ENCODE data around the gene FITM2. TPM values are rescaled to one million over a fixed set of nuclear protein-coding genes. Genes with fewer than 3 reads are reported as not detected.
A peak's percentile ranks its signal among the peaks of the same experiment; 100 is the strongest.

FITM2 gene
- total and polyA plus RNA-seq, 10 of the 15 experiments (the other 5 are each of a cell fraction or from before 2014, with no cell fraction given) = 0.46 to 1.9 (median 1.6) TPM

DNA sequence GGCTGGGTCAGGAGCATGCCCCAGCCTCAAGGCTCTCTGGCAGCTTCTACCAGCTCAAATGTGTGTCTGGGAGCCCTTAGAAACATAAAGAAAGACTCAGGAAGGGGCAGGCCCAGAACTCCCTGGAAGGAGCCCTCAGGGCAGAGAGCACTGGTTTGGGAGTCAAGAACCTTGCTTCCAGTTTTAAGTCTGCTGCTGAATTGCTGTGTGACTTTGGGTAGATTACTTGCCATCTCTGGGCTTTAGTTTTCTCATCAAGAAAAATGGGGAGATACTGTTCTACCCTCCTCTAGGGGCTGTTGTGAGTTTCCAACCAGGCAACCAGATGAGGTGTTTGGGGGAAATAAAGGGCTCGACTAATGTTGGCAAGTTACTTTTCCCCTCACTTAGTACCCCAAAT, 55.1 kb downstream of the FITM2 start:
- ChIA-PET POLR2A (no interaction called here), SMC1A (ENCODE audit: uncharacterized antibody, unreplicated experiment) (no interaction called here), RAD21 (ENCODE audit: unreplicated experiment) (no interaction called here), CTCF (no interaction called here)
- 0% methylated on average over 1 of the region's 1 CpG for WGBS (ENCODE audit: insufficient coverage, insufficient replicate concordance, low lambda C conversion rate, missing lambda C conversion rate)
- H3K9ac ChIP-seq (ENCODE audit: control insufficient read depth, insufficient read depth, low read length) = no peak overlapping the region
- H3K9me3 ChIP-seq (replicated peaks; ENCODE audit: control insufficient read depth, insufficient read depth, low read length) = no peaks in the 10 kb centered on the region
- no peaks in the 10 kb centered on the region for H3K4me1 ChIP-seq (ENCODE audit: control insufficient read depth, insufficient read depth, low read length)
- no peaks in the 10 kb centered on the region for H3K79me2 ChIP-seq (ENCODE audit: control insufficient read depth, insufficient read depth, low read length)
- ATAC-seq = no peak
- DNase-seq (ENCODE audit: low read depth, low spot score) = no peak
- no peak overlapping the region for H3K4me2 ChIP-seq (ENCODE audit: control insufficient read depth, insufficient read depth)
- TF ChIP-seq MYB (IDR thresholded peaks at IDR 0.05; ENCODE audit: borderline replicate concordance, low read depth, low read length) (no peak), TCF3 (IDR thresholded peaks at IDR 0.05; ENCODE audit: borderline replicate concordance, insufficient read depth, low read depth, low read length) (no peak)
- no peaks in the 10 kb centered on the region for H3K36me3 ChIP-seq (ENCODE audit: control insufficient read depth in 2 of 2, insufficient read depth in 2 of 2, low read length in 1 of 2)
- no peaks in the 10 kb centered on the region for H4K20me1 ChIP-seq (ENCODE audit: control insufficient read depth, insufficient read depth)
- H3K27me3 ChIP-seq (replicated peaks in 1 of 2; ENCODE audit: control insufficient read depth in 2 of 2, insufficient read depth in 2 of 2, low read length in 1 of 2) = no peaks in the 10 kb centered on the region
- no peak overlapping the region for H3K4me3 ChIP-seq
- in situ Hi-C loops (cut with MboI) = no loop called here
- no peak for FAIRE-seq
- BruUV-seq (replicated peaks) = no TSS peak
- intact Hi-C loops (cut with micrococcal nuclease; ENCODE audit: unreplicated experiment) = no loop called here
- H2AFZ ChIP-seq (ENCODE audit: control insufficient read depth, low read depth, low read length) = no peak overlapping the region
- H3K27ac ChIP-seq (ENCODE audit: control insufficient read depth, insufficient read depth) = no peak overlapping the region

DNA sequence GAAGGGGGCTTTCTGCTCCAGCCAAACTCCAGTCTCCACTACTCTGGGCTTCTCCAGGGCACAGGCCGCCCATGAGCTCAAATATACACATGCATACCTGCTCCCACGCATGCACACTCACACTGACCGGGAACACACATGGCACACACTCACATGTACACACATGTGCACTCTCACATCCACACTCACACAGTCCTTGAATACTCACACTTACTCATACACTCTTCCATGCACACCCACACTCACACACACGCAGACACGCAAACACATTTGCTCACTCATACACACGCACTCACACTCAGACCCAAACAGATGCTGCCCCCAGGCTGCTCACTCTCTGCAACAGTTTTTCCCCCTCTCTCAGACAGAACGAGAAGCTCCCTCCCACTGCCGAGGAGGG, 56.9 kb downstream of the FITM2 start:
- DNase-seq (ENCODE audit: low read depth, low spot score) (no peak), FAIRE-seq (no peak), ATAC-seq (no peak)
- Histone ChIP-seq H3K4me2 (ENCODE audit: control insufficient read depth, insufficient read depth) (no peak overlapping the region), H4K20me1 (ENCODE audit: control insufficient read depth, insufficient read depth) (no peaks in the 10 kb centered on the region), H3K9ac (ENCODE audit: control insufficient read depth, insufficient read depth, low read length) (no peak overlapping the region), H2AFZ (ENCODE audit: control insufficient read depth, low read depth, low read length) (no peak overlapping the region), H3K36me3 (ENCODE audit: control insufficient read depth in 2 of 2, insufficient read depth in 2 of 2, low read length in 1 of 2) (no peaks in the 10 kb centered on the region), H3K27me3 (replicated peaks in 1 of 2; ENCODE audit: control insufficient read depth in 2 of 2, insufficient read depth in 2 of 2, low read length in 1 of 2) (0 out of 4 replicates have a peak, but pooled peaks cover 0 to 1% of the 10 kb centered on the region in 2 experiments), H3K79me2 (ENCODE audit: control insufficient read depth, insufficient read depth, low read length) (no peaks in the 10 kb centered on the region), H3K4me3 (no peak overlapping the region), H3K4me1 (ENCODE audit: control insufficient read depth, insufficient read depth, low read length) (no peaks in the 10 kb centered on the region), H3K27ac (ENCODE audit: control insufficient read depth, insufficient read depth) (no peak overlapping the region), H3K9me3 (replicated peaks; ENCODE audit: control insufficient read depth, insufficient read depth, low read length) (no peaks in the 10 kb centered on the region)
- 41% methylated on average over 8 of the region's 8 CpGs for WGBS (ENCODE audit: insufficient coverage, insufficient replicate concordance, low lambda C conversion rate, missing lambda C conversion rate)
- SMC1A ChIA-PET (ENCODE audit: uncharacterized antibody, unreplicated experiment) = no interaction called here
- BruUV-seq (replicated peaks) = no TSS peak
- intact Hi-C loops (cut with micrococcal nuclease; ENCODE audit: unreplicated experiment) = no loop called here
- CTCF ChIA-PET = interaction anchor here (0.5 kb wide), 1 partner anchor 45 kb away, joined by 3 read pairs; no protein-coding TSS in a partner anchor
- POLR2A ChIA-PET = no interaction called here
- RAD21 ChIA-PET (ENCODE audit: unreplicated experiment) = no interaction called here
- in situ Hi-C loops (cut with MboI) = no loop called here
- TF ChIP-seq, protein P1, sequence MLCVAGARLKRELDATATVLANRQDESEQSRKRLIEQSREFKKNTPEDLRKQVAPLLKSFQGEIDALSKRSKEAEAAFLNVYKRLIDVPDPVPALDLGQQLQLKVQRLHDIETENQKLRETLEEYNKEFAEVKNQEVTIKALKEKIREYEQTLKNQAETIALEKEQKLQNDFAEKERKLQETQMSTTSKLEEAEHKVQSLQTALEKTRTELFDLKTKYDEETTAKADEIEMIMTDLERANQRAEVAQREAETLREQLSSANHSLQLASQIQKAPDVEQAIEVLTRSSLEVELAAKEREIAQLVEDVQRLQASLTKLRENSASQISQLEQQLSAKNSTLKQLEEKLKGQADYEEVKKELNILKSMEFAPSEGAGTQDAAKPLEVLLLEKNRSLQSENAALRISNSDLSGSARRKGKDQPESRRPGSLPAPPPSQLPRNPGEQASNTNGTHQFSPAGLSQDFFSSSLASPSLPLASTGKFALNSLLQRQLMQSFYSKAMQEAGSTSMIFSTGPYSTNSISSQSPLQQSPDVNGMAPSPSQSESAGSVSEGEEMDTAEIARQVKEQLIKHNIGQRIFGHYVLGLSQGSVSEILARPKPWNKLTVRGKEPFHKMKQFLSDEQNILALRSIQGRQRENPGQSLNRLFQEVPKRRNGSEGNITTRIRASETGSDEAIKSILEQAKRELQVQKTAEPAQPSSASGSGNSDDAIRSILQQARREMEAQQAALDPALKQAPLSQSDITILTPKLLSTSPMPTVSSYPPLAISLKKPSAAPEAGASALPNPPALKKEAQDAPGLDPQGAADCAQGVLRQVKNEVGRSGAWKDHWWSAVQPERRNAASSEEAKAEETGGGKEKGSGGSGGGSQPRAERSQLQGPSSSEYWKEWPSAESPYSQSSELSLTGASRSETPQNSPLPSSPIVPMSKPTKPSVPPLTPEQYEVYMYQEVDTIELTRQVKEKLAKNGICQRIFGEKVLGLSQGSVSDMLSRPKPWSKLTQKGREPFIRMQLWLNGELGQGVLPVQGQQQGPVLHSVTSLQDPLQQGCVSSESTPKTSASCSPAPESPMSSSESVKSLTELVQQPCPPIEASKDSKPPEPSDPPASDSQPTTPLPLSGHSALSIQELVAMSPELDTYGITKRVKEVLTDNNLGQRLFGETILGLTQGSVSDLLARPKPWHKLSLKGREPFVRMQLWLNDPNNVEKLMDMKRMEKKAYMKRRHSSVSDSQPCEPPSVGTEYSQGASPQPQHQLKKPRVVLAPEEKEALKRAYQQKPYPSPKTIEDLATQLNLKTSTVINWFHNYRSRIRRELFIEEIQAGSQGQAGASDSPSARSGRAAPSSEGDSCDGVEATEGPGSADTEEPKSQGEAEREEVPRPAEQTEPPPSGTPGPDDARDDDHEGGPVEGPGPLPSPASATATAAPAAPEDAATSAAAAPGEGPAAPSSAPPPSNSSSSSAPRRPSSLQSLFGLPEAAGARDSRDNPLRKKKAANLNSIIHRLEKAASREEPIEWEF (IDR thresholded peaks at IDR 0.05; ENCODE audit: insufficient replicate concordance, low read depth, low read length) = no peak
- TF ChIP-seq PML (IDR thresholded peaks at IDR 0.05; ENCODE audit: low read length) (no peak), BHLHE40 (IDR thresholded peaks at IDR 0.05; ENCODE audit: borderline replicate concordance in 1 of 2, low read depth in 2 of 2, low read length in 1 of 2) (no peak), TCF3 (IDR thresholded peaks at IDR 0.05; ENCODE audit: borderline replicate concordance, insufficient read depth, low read depth, low read length) (peak; percentile 23; the same call in 1 of the 2 replicates)
- TF ChIP-seq, protein P2, sequence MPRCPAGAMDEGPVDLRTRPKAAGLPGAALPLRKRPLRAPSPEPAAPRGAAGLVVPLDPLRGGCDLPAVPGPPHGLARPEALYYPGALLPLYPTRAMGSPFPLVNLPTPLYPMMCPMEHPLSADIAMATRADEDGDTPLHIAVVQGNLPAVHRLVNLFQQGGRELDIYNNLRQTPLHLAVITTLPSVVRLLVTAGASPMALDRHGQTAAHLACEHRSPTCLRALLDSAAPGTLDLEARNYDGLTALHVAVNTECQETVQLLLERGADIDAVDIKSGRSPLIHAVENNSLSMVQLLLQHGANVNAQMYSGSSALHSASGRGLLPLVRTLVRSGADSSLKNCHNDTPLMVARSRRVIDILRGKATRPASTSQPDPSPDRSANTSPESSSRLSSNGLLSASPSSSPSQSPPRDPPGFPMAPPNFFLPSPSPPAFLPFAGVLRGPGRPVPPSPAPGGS (IDR thresholded peaks at IDR 0.05; ENCODE audit: borderline replicate concordance, insufficient read depth, low read depth, low read length, poor library complexity, severe bottlenecking) = peak; percentile 94
- TF ChIP-seq, protein P3, sequence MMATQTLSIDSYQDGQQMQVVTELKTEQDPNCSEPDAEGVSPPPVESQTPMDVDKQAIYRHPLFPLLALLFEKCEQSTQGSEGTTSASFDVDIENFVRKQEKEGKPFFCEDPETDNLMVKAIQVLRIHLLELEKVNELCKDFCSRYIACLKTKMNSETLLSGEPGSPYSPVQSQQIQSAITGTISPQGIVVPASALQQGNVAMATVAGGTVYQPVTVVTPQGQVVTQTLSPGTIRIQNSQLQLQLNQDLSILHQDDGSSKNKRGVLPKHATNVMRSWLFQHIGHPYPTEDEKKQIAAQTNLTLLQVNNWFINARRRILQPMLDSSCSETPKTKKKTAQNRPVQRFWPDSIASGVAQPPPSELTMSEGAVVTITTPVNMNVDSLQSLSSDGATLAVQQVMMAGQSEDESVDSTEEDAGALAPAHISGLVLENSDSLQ (IDR thresholded peaks at IDR 0.05) = no peak

All from GM12878 (cell line).